Keratinocyte (primary cell): Measurements from ENCODE around the gene CDYL2. TPM values are rescaled to one million over a fixed set of nuclear protein-coding genes. Genes with fewer than 3 reads are reported as not detected.

Experiments
- DNase-seq: peaks from one replicate; pipeline ENCODE4 v3.0.0-alpha.2; 2011; ENCODE audit warnings: low read depth, missing footprints, low spot score
- FAIRE-seq: peaks from 2 replicates; lab custom pipeline; 2011; peaks lifted over from hg19 to GRCh38; lab: Jason Lieb, UNC
- H2AFZ ChIP-seq: 2 replicates; pipeline ENCODE4 v1.6.0; 2012; ENCODE audit warnings: low read length, control low read depth, inconsistent platforms; ENCODE audit not compliant: control insufficient read depth
- H3K27ac ChIP-seq: 2 replicates; pipeline ENCODE4 v1.5.1; 2011; ENCODE audit warnings: low read length; ENCODE audit not compliant: control insufficient read depth, insufficient read depth
- H3K27me3 ChIP-seq: 3 replicates; pipeline ENCODE4 v1.6.0; 2011; ENCODE audit warnings: low read length; ENCODE audit not compliant: control insufficient read depth, insufficient read depth; ENCODE audit errors: extremely low read depth
- H3K36me3 ChIP-seq, 2 experiments: 2 replicates in 1 of 2; 3 replicates in 1 of 2; pipeline ENCODE4 v1.5.1; 2011; ENCODE audit warnings: low read length in 2 of 2, mild to moderate bottlenecking in 1 of 2; ENCODE audit not compliant: control insufficient read depth in 2 of 2, insufficient read depth in 2 of 2; ENCODE audit errors: extremely low read depth in 1 of 2
- H3K4me1 ChIP-seq: 3 replicates; pipeline ENCODE4 v1.5.1; 2011; ENCODE audit warnings: low read length; ENCODE audit not compliant: control insufficient read depth, insufficient read depth; ENCODE audit errors: extremely low read depth
- H3K4me2 ChIP-seq: 3 replicates; pipeline ENCODE4 v1.6.0; 2011; ENCODE audit warnings: low read depth, low read length; ENCODE audit not compliant: control insufficient read depth, insufficient read depth; ENCODE audit errors: extremely low read depth
- H3K4me3 ChIP-seq, 3 experiments: fragments of 200-600 bp in 1 of 3; sonication (generic) in 1 of 3; 2 replicates in 2 of 3; 3 replicates in 1 of 3; pipeline ENCODE4 v1.5.1; 2011 to 2016; ENCODE audit warnings: low read length in 3 of 3, mild to moderate bottlenecking in 3 of 3, control low read depth in 2 of 3, inconsistent platforms in 1 of 3, low read depth in 1 of 3, mixed read lengths in 1 of 3, mixed run types in 1 of 3, moderate library complexity in 1 of 3; ENCODE audit not compliant: control insufficient read depth in 2 of 3, insufficient read depth in 2 of 3; ENCODE audit errors: extremely low read depth in 1 of 3
- H3K79me2 ChIP-seq: 2 replicates; pipeline ENCODE4 v1.6.0; 2012; ENCODE audit warnings: low read length; ENCODE audit not compliant: control insufficient read depth, insufficient read depth
- H3K9ac ChIP-seq: 3 replicates; pipeline ENCODE4 v1.6.0; 2011; ENCODE audit warnings: low read length; ENCODE audit not compliant: control insufficient read depth, insufficient read depth; ENCODE audit errors: extremely low read depth
- H3K9me1 ChIP-seq: 3 replicates; pipeline ENCODE4 v1.6.0; 2011; ENCODE audit warnings: low read length; ENCODE audit not compliant: control insufficient read depth, insufficient read depth; ENCODE audit errors: extremely low read depth
- H3K9me3 ChIP-seq: 2 replicates; pipeline ENCODE4 v1.5.1; 2012; ENCODE audit warnings: low read depth, low read length; ENCODE audit not compliant: control insufficient read depth
- H4K20me1 ChIP-seq: 3 replicates; pipeline ENCODE4 v1.6.0; 2011; ENCODE audit warnings: low read length; ENCODE audit not compliant: control insufficient read depth, insufficient read depth; ENCODE audit errors: extremely low read depth
- EZH2 ChIP-seq: IDR thresholded peaks from one replicate; pipeline ENCODE4 v1.6.1; 2012; ENCODE audit warnings: inconsistent platforms, mild to moderate bottlenecking, low read length, moderate library complexity
- dilution Hi-C: fragments of 300-500 bp; cut with MboI; formaldehyde crosslinking; loops from one replicate; pipeline ENCODE4 v1.7.0; 2020; ENCODE audit warnings: low sequenced_read_pairs; ENCODE audit not compliant: extremely low pct_ligation_motif_present
- polyA plus RNA-seq, 5 experiments: library from polyadenylated mRNA; depleted of rRNA in 3 of 5; stranded (reverse) in 3 of 5; stranded (forward) in 1 of 5; unstranded in 1 of 5; fragments of >200 nt; gene quantifications; 1 replicate in 1 of 5; 2 replicates in 3 of 5; 3 replicates in 1 of 5; pipeline versions ENCODE4 v1.2.1 to v1.2.3, GENCODE V29; 2011 to 2012; ENCODE audit warnings: missing spikeins in 2 of 5, low read depth in 1 of 5, low replicate concordance in 1 of 5
- TF ChIP-seq, protein P1 (sequence below), 3 experiments: IDR thresholded peaks in 1 of 3; conservative IDR thresholded peaks in 1 of 3; optimal IDR thresholded peaks in 1 of 3; 2 replicates in 2 of 3; 3 replicates in 1 of 3; pipeline versions ENCODE3 to v1.5.1; 2011; ENCODE audit warnings: low read length in 3 of 3, mild to moderate bottlenecking in 3 of 3, moderate library complexity in 2 of 3, control low read depth in 1 of 3, inconsistent platforms in 1 of 3; ENCODE audit not compliant: insufficient read depth in 2 of 3; ENCODE audit errors: extremely low read depth in 1 of 3

CDYL2 gene
- polyA plus RNA-seq, 1 donor (not counting 4 experiments of a cell fraction or from before 2014, with no cell fraction given): 2.0 TPM

DNA sequence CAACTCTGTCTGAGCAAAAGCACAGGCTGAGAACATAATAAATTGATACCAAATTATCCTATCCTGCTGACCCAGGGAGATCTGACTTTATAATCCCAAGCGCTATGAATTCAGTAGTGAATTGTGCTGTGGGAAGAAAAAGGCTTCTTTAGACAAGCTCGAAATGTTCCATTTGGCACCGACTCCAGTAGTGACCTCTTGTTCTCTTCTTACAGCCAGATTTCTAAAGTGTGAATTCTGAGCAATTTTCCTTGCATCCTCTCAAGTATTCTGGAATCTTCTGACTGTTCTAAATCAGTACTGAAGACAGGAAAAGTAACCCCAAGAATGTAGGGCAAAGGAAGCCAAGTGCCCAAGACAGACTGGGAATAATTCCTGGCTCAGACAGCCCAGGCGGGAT is 58.2 kb downstream of the CDYL2 start:
- dilution Hi-C loops: no loop called here
- no peak for FAIRE-seq
- no peak overlapping the region for H2AFZ ChIP-seq

DNA sequence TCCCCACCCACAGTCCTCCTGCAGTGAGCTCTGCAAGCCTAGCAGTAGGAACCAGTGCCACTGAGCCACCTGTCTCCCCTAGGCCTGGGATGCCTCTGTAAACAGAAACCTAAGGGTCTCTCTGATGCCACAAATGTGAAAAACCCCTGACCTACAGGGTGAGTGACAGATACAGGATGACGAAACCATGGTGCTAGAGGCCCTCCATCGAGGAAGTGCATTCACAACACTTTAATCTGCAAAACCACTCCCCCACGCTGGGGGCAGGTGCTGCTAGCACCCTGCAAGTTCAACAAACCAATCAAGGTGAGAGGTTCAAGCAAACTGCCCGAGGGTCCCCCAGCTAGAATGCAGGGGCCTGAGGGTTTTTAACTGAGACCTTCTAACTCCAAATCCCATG is 59.5 kb downstream of the CDYL2 start:
- Histone ChIP-seq H3K9me1 (no peaks in the 10 kb centered on the region), H3K4me2 (no peak overlapping the region), H2AFZ (no peak overlapping the region), H3K9ac (no peak overlapping the region), H3K4me1 (peaks cover 2% of the 10 kb centered on the region), H4K20me1 (no peaks in the 10 kb centered on the region), H3K36me3 (no peaks in the 10 kb centered on the region), H3K27ac (no peak overlapping the region), H3K27me3 (no peaks in the 10 kb centered on the region), H3K9me3 (no peaks in the 10 kb centered on the region), H3K4me3 (no peak overlapping the region), H3K79me2 (no peaks in the 10 kb centered on the region)
- TF ChIP-seq, protein P1, sequence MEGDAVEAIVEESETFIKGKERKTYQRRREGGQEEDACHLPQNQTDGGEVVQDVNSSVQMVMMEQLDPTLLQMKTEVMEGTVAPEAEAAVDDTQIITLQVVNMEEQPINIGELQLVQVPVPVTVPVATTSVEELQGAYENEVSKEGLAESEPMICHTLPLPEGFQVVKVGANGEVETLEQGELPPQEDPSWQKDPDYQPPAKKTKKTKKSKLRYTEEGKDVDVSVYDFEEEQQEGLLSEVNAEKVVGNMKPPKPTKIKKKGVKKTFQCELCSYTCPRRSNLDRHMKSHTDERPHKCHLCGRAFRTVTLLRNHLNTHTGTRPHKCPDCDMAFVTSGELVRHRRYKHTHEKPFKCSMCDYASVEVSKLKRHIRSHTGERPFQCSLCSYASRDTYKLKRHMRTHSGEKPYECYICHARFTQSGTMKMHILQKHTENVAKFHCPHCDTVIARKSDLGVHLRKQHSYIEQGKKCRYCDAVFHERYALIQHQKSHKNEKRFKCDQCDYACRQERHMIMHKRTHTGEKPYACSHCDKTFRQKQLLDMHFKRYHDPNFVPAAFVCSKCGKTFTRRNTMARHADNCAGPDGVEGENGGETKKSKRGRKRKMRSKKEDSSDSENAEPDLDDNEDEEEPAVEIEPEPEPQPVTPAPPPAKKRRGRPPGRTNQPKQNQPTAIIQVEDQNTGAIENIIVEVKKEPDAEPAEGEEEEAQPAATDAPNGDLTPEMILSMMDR (optimal IDR thresholded peaks at IDR 0.05 in 1 of 3, IDR thresholded peaks at IDR 0.05 in 1 of 3, conservative IDR thresholded peaks at IDR 0.05 in 1 of 3; ENCODE audit: extremely low read depth in 1 of 3, insufficient read depth in 2 of 3, low read length in 3 of 3): no peak
- no peak for TF ChIP-seq EZH2
- DNase-seq (no peak), FAIRE-seq (no peak)
- dilution Hi-C loops: no loop called here

More for the DNA sequence above, 58.2 kb downstream of the CDYL2 start:
- H3K9me3 ChIP-seq: no peaks in the 10 kb centered on the region
- no peaks in the 10 kb centered on the region for H3K79me2 ChIP-seq
- no peaks in the 10 kb centered on the region for H4K20me1 ChIP-seq
- no peak overlapping the region for H3K4me3 ChIP-seq
- no peaks in the 10 kb centered on the region for H3K9me1 ChIP-seq
- no peak overlapping the region for H3K4me2 ChIP-seq
- no peak overlapping the region for H3K9ac ChIP-seq
- TF ChIP-seq EZH2: no peak
- TF ChIP-seq, protein P1 (optimal IDR thresholded peaks at IDR 0.05 in 1 of 3, IDR thresholded peaks at IDR 0.05 in 1 of 3, conservative IDR thresholded peaks at IDR 0.05 in 1 of 3; ENCODE audit: extremely low read depth in 1 of 3, insufficient read depth in 2 of 3, low read length in 3 of 3): no peak
- H3K27ac ChIP-seq: no peak overlapping the region
- H3K36me3 ChIP-seq: no peaks in the 10 kb centered on the region
- H3K4me1 ChIP-seq: peaks cover 2% of the 10 kb centered on the region
- no peak for DNase-seq
- no peaks in the 10 kb centered on the region for H3K27me3 ChIP-seq
